GM18520 (cell line): ENCODE results near the gene TBCD.
A peak's percentile ranks its signal among the peaks of the same experiment; 100 is the strongest.
"Not testable (repeated sequence)": the region's sequence is repeated elsewhere in the genome, so short reads cannot be mapped to it uniquely, and the experiment has no call there.

Experiments used
- ATAC-seq: cut with Tn5 transposase; IDR thresholded peaks from one replicate; pipeline ENCODE4 v1.9.1; 2021; ENCODE audit not compliant: unreplicated experiment

The TBCD gene

GRCh38 chr17:82729479-82730260 is 22.2 kb upstream of the TBCD start:
- no peak for ATAC-seq

GRCh38 chr17:82732118-82732743 is 19.6 kb upstream of the TBCD start:
- ATAC-seq: no peak

GRCh38 chr17:82734987-82735866 is 16.6 kb upstream of the TBCD start, which contains the start of gene FN3K:
TSS of gene FN3K (plus strand) at chr17:82735615. CDS start at chr17:82735637, 22 bp downstream.
- ATAC-seq: no peak

GRCh38 chr17:82736511-82737185 is 15.2 kb upstream of the TBCD start:
- ATAC-seq: no peak

GRCh38 chr17:82737967-82738877 is 13.6 kb upstream of the TBCD start:
- no peak for ATAC-seq

- ATAC-seq: no peak
Measured at GRCh38 chr17:82740906-82741759, 10.7 kb upstream of the TBCD start.

- no peak for ATAC-seq
Measured at GRCh38 chr17:82743344-82744219, 8.3 kb upstream of the TBCD start.

- ATAC-seq: not testable (repeated sequence)
Measured at GRCh38 chr17:82744736-82745135, 7.1 kb upstream of the TBCD start.

GRCh38 chr17:82745524-82745923 is 6.3 kb upstream of the TBCD start:
- ATAC-seq: no peak

- no peak for ATAC-seq
Measured at GRCh38 chr17:82748756-82749155, 3.1 kb upstream of the TBCD start.

- ATAC-seq: no peak
Measured at GRCh38 chr17:82750241-82750908, 1.5 kb upstream of the TBCD start.

- ATAC-seq: no peak
Measured at GRCh38 chr17:82751171-82751570, 694 bp upstream of the TBCD start.

GRCh38 chr17:82752371-82753200 is 721 bp downstream of the TBCD start:
- ATAC-seq: peak; percentile 34

GRCh38 chr17:82753201-82753464 is 1.3 kb downstream of the TBCD start:
- ATAC-seq: no peak

- no peak for ATAC-seq
Measured at GRCh38 chr17:82754297-82755208, 2.7 kb downstream of the TBCD start.

- ATAC-seq: no peak
Measured at GRCh38 chr17:82756166-82756565, 4.3 kb downstream of the TBCD start.
